GM18519 (cell line): ENCODE data around the gene LGMN.
"Not testable (repeated sequence)": the region's sequence is repeated elsewhere in the genome, so short reads cannot be mapped to it uniquely, and the experiment has no call there.

ENCODE experiments used
- ATAC-seq: cut with Tn5 transposase; IDR thresholded peaks from one replicate; pipeline ENCODE4 v1.9.1; 2021; ENCODE audit warnings: mild to moderate bottlenecking, moderate library complexity; ENCODE audit not compliant: unreplicated experiment, low FRiP score

Gene LGMN

DNA sequence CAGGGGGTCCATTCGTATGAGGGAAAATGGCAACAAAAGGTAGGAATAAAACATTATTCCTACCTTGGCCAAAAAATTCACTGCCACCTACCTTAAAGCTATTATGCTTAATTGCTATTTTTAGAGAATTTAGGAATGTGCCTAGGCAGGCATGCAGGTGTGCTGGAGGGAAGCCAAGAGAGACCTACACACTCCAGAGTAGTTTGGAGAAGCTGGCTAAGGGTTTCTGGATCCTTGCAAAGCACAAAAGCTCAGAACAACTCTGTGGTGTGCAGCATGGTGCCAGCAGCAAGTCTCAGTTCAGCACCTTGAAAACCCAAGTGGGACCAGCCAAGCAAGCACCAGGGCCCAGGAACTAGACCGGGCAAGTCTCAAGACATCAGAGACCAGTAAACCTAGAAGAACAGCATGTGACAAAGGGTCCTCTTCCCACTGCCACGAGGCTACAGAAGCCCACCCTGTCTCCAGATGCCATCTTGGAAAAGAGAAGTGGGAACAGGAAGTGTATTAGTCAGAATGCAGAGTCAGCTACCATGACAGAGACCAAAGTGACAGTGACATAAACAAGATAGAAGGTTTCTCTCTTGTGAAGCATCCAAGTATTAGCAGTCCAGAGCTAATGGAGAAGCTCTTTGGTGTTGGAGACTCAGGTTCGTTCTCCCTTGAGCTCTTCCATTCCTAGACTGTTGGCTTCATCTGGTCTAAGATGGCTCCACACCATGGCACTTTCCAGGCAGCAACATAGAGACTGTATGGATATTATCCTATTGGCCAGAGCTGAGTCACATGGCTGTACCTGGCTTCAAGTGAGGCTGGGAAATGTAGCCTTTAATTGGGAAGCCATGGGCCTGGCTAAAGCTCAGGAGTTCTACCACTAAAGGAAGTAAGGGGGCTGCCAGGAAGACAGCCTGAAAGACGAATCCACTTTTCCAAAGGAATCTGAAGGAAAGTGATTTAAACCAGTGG is 15.5 kb upstream of the LGMN start:
- not testable (repeated sequence) for ATAC-seq

DNA sequence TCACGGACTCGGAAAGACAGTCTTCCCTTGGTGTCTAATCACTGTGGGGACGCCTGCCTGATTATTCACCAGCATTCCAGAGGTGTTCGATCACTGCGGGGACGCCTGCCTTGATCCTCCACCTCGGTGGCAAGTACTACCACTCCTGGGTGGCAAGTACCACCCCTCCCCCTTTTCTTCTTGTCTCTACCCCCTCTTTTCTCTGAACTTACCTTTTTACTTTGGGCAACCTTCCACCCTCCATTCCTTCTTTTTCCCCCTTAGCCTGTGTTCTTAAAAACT is 12.0 kb upstream of the LGMN start:
- ATAC-seq = no peak

DNA sequence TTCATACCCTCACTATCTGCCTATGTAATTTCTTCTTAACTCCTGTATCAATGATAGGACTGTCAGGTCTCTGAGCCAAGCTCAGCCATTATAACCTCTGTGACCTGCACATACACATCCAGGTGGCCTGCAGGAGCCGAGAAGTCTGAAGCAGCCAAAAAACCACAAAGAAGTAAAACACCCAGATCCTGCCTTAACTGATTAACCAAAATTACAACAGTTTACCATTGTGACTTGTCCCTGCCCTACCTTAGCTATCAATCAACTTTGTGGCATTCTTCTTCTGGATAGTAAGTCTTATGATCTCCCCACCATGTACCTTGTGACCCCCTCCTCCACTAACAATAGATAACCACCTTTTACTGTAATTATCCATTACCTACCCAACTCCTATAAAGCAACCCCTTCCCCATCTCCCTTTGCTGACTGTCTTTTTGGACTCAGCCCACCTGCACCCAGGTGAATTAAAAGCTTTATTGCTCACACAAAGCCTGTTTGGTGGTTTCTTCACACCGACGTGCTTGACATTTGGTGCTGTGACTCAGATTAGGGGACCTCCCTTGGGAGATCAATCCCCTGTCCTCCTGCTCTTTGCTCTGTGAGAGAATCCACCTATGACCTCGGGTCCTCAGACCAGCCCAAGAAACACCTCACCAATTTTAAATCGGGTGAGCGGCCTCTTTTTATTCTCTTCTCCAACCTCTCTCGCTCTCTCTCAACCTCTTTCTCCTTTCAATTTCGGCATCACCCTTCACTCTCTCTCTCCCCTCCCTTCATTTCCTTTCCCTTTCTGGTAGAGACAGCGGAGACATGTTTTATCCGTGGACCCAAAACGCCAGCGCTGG is 11.5 kb upstream of the LGMN start:
- ATAC-seq = no peak

DNA sequence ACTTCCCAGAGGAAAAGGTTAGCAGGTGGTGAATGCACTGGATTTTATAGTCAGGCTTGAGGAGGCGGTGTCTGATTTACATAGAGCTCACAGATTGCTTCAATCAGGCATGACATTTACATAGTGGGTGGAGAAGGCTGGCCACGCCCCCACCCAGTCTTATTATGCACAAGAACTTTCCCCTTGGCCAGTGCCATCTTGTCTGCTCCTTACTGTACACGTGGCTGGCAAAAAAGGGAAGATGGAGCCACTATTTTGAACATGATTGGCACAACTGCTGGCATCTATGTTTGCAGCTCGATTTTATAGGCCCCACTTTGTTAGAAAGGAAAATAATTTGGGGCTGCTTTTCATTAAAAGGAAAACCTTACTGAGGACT is 10.9 kb upstream of the LGMN start:
- no peak for ATAC-seq

DNA sequence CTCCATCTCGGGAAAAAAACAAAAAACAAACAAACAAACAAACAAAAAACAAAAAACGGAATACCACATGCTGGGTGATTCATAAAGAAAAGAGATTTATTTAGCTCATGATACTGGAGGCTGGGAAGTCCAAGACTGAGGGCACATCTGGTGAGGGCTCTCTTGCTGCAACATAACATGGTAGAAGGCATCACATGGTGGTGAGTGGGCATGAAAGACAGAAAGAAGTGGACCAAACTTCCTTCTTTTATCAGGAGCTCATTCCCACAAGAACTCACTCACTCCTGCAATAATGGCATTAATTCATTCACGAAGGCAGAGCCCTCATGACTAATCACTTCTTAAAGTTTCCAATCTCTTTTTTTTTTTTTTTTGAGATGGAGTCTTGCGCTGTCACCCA is 8.0 kb upstream of the LGMN start:
- no peak for ATAC-seq

DNA sequence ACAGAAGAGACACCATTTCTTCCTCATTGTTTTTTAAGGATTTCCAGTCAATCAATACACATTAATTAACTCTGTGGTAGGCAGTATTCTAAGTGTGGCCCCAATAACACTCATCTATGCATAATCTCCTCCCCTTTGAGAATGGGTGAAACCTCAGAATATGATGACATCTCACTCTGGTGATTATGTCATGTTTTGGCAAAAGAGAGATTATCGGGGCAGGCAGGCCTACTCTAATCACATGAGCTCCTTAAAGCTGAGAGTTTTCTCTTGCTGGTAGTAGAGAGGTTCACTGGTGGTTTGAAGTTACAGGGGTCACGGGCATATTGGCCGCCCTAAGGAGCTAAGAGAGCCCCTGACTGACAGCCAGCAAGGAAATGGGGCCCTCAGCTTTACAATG is 7.1 kb upstream of the LGMN start:
- no peak for ATAC-seq

DNA sequence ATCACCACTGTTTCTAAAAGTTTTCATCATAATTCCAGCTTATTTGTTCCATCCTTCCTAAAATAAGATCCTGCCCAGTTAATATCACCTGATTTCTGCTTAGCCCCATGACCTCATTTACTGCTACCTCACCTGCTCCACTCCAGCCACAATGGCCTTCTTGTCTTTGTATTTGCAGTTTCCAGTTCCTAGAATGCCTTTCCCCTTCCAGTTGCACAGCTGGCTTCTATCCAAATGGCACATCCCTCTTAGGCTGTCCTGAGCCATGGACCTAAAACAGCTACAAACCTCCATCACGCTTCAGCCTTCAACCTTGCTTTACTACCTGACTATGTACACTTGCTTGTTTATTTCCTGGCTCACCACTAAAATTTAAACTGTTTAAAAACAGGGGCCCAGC is 6.5 kb upstream of the LGMN start:
- ATAC-seq = no peak

DNA sequence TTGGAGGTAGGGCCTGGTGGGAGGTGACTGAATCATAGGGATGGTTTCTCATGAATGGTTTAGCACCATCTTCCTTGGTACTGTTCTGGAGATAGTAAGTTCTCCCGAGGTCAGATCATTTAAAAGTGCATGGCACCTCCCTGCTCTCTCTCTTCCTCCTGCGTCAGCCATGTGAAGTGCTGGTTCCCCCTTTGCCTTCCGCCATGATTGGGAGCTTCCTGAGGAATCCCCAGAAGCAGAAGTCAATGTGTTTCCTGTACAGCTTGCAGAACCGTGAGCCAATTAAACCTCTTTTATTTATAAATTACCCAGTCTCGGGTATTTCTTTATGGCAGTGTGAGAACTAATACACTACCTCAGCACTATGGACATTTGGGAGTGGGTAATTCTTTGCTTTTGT is 4.8 kb upstream of the LGMN start:
- no peak for ATAC-seq

DNA sequence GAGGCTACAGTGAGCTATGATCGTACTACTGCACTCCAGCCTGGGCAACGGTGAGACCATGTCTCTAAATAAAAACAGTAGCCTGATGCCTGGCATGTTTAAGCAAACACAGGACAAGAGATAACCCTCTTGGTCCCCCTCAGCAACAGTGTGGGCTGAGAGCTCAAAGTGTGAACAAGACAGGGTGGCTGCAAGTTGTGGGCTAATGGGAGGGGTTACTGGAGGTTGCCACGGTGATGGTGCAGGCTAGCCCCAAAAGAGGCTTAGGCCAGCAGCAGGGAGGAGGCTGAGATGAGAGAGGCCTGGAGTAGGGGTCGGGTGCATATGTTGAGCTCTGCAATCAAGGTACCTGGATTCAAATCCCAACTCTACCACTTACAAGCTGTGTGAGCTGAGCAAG is 3.4 kb upstream of the LGMN start:
- ATAC-seq = no peak

DNA sequence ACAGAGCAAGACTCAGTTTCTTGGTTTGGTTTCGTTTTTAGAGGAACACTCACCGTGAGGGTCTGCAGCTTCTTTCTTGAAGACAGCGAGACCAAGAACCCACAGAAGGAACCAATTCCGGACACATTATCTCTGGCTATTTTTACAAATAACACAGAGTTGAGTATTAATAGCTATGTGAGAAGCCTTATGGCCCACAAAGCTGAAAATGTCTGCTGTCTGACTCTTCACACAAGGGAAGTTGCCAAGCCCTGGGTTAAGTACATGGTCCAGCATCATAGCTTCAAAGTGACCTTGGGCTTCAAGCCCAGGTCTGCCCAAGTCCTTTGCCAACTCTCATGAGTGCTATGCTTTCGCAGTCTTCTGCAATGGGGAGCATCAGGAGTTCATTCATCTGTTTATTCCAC is 2.6 kb upstream of the LGMN start:
- ATAC-seq = no peak

DNA sequence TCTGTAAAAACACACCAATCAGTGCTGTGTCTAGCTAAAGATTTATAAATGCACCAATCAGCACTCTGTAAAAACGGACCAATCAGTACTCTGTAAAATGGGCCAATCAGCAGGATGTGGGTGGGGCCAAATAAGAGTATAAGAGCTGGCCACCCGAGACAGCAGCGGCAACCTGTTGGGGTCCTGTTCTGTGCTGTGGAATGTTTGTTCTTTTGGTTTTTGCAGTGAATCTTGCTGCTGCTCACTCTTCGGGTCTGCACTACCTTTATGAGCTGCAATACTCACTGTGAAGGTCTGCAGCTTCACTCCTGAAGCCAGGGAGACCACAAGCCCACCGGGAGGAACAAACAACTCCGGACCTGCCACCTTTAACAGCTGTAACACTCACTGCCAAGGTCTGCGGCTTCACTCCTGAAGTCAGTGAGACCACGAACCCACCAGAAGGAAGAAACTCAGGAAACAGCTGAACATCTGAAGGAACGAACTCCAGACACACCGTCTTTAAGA is 1.8 kb upstream of the LGMN start:
- ATAC-seq = not testable (repeated sequence)

DNA sequence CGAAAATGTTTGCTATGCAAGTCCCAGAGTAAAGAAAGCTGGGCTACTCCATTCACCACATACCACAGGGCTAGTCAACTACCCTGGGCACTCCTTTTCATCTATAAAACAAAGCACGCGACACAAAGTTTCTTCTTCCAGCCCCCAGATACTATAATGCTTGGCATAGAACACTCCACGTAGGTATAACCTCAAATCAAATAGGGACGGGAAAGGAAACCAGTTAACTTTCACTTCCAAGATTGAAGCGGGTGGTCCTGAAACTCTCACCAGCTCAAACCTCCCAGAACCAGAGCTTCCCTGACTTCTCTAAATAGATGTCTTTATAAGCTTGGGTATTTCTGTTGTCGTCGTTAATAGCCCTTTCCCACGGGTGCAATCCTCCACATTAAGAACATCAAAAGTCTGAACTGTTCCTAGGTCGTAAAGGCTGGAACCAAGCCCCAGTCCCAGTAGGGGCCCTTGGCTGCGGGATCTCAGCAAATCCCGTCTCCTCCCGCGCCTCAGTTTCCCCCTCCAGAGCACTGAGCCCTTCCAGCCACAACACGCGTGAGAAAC is 647 bp downstream of the LGMN start:
- no peak for ATAC-seq

DNA sequence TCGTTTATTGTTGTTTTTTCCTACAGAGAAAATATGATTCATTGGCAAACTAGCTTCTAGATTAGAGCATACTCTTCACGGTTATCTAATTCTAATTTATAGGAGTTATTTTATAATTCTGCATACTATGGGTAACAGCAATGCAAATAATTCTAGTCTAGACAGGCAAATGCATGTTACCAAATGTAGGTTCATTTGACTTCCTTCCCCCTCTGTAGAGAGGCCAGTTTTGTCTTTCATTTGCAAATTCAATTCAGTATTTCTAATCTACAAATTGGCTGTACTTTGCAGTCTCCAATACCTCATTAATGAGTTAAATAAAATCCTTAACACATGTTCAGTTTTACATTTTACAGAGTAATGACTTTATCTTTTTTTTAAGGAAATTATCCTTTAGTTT is 4.2 kb downstream of the LGMN start:
- no peak for ATAC-seq

DNA sequence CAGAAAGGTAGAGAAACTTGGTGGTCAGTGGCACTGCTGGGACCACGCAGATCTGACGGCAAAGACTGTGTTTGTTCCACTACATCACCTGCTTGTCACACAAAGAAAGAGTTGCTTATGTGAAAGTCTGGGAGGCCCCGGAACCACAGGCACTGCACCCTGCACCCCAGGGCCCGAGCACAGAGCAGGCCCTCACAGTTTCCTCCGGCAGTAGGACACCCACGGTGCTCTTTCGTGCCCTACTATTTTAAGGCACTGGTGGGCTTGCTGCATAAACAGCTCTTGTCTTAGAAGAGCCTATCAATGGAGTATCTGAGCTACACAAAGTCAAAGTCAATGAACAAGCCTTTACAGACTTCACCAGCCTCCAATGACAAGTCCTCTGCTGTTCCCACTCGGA is 8.0 kb downstream of the LGMN start:
- ATAC-seq = no peak

DNA sequence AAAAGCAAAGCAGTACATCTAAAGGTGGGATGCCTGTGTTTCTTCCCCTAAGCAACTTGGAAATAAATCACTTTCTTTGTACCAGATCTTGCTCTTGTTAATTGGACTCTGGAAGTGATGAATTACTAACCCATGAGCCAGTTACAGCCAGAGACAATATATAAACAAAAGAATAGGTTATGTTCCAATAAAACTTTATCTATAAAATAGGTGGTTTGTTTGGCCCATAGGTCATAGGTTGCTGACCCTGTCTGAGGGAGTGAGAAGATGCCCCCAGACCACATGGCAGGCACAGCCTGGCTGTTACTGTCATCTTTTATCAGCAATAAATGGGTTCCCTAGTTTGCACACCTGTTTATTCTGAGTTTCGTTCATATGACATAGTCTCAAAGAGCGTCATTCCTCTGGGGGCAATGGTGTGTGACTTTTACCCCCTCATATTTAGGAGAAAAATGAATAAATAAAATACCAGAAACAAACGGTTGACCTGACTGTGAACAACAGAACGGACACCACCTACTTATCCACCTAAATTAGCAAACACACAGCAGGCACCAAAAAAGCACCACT is 10.7 kb downstream of the LGMN start:
- no peak for ATAC-seq

DNA sequence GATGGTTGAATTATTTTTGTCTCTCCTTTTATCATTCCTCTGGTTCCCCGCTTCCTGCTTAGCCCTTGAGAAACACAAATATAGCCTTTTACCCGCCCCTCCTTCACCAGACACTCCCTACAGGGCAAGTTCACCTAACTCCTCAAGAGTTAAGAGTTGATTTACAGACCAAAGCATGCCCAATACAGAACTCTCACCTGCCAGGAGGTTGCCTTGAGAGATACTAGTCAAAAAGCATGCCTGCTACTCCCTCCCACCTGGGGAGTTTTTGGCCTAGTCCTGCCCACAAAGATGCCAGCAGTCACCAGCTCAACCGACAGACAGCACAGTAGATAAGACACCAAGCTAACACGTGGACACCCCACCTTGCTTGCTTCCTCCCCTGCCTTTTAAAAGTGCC is 11.2 kb downstream of the LGMN start:
- ATAC-seq = no peak

DNA sequence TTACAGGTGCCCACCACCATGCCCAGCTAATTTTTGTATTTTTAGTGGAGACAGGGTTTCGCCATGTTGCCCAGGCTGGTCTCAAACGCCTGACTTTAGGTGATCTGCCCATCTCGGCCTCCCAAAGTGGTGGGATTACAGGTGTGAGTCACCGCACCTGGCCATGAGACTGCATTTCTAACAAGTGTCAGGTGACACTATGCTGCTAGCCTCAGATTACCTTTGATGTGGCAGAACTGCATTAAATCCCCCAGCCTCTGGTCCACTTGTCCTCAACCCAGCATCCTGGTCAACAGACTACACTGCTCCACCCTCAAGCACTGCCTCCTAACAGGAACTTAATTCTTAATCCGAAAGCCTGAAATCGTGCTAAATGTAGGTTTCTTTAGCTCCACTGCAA is 13.1 kb downstream of the LGMN start:
- no peak for ATAC-seq

DNA sequence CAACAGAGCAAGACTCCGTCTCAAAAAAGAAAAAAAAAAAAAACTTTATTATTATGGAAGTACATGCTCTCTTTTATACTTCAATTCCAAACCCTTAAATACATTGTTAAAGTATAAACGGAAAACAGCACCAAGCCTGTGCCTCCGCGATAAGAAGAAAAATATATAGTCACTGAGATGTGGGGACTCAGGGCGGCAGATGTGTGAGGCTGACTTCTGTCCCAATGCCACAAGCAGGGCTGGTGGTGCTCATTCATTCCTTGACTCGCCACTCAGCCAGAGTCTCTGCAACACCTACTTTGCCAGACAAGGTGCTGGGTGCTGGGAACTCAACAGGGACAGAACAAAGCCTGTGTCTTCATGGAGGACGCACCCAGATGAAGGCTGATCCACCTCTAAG is 13.8 kb downstream of the LGMN start:
- ATAC-seq = no peak

DNA sequence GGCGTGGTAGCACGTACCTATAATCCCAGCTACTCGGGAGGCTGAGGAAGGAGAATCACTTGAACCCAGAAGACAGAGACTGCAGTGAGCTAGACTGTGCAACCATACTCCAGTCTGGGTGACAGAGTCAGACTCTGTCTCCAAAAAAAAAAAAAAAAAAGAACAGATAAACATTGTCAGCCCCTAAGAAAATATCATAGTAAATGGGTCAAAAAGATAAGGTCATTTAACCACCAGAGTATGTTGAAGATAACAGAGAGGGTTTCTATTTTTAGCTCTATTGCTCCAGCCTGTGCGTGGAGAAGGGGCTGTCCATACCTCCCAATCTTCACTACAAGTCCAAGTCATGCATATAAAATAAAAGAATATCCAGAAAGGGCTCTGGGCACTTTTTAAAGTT is 15.4 kb downstream of the LGMN start:
- ATAC-seq = no peak

DNA sequence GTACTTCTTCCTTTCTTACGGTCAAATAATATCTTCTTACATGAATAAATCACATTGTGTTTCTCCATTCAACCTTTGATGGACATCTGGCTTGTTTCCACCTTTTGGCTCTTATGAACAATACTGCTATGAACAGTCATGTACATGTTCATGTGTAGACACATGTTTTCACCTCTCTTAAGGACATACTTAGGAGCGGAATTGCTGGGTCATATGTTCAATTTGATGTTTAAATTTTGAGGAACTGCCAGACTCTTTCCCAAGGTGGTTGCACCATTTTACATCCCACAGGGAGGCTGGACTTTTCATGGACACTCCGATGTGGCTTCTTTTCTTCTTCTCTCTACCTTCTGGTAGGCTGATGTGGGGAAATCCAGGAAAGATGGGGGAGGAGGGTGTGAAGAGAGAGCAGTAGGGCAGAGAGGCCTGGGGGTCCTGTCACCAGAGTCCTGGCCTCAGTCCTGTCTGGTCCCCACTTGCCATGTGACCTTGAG is 16.8 kb downstream of the LGMN start:
- no peak for ATAC-seq
